ENCODE measurements around the gene GPR162.

Gene GPR162

DNA sequence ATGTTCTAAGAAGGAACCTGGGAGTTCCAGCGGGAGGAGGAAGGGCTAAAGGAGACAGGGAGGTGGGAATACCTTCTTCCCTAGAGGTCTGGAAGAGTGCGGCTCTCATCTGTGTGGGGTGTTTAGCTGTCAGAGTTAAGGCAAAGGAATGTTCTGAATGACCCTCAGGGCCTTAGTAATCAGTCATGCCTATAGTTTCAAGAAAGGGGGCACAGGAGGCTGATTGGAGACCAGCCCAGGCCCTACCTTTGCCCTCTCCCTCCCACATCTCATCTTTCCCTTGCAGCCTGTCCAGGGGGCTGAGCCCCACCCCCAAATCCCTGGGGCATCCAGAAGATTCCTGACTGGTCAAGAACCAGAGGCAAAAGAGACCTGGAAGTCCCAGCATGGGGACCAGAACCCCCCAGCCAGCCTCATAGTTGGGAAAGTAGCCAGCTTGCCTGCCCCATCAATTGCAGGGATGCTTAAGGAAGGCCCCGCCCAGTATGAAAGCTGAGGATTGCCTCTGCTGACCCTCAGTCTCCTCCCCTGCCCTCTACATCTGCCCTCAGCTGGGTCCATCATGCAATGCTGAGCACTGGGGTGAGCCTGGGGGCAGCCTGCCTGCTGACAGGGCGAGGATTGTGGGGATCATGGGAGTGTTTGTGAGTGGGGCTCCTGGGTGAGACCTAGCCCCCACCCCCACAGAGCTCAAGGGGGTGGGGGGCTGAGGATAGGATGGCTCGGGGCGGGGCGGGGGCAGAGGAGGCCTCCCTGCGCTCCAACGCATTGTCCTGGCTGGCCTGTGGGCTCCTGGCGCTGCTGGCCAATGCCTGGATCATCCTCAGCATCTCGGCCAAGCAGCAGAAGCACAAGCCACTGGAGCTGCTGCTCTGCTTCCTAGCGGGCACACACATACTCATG, 1.8 kb downstream of the GPR162 start:
- no peak for DNase-seq

DNA sequence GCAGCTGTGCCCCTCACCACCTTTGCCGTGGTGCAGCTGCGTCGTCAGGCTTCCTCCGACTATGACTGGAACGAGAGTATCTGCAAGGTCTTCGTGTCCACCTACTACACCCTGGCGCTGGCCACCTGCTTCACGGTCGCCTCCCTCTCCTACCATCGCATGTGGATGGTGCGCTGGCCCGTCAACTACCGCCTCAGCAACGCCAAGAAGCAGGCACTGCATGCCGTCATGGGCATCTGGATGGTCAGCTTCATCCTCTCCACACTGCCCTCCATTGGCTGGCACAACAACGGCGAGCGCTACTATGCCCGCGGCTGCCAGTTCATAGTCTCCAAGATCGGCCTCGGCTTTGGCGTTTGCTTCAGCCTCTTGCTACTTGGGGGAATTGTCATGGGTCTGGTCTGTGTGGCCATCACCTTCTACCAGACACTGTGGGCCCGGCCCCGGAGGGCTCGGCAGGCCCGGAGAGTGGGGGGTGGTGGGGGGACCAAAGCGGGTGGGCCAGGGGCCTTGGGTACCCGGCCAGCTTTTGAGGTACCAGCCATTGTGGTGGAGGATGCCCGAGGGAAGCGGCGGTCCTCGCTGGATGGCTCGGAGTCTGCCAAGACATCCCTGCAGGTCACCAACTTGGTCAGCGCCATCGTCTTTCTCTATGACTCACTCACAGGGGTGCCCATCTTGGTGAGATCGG, 2.6 kb downstream of the GPR162 start:
- DNase-seq, result no peak

DNA sequence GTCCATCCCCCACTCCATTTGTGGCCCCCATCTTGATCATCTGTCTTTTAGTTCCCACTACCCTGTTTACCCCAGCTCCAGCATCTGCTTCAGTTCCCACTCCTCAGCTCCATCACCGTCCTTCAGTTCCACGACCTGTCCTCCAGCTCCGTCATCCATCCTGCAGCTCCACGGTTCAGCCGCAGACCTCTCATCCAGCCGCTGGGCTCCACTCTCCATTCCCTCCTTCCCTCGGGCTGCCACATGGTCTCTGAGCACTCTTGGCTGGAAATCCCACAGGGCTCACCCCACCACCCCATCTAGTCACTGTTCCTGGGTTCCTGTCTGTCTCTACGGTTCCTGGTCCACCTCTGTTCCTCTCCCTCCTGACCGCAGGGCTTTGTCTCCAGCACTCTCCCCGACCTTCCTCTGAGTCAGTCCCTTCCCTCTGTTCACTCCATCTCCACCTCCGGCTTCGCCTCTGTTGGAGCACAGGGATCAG, 3.3 kb downstream of the GPR162 start:
- peak; percentile 49 for DNase-seq

DNA sequence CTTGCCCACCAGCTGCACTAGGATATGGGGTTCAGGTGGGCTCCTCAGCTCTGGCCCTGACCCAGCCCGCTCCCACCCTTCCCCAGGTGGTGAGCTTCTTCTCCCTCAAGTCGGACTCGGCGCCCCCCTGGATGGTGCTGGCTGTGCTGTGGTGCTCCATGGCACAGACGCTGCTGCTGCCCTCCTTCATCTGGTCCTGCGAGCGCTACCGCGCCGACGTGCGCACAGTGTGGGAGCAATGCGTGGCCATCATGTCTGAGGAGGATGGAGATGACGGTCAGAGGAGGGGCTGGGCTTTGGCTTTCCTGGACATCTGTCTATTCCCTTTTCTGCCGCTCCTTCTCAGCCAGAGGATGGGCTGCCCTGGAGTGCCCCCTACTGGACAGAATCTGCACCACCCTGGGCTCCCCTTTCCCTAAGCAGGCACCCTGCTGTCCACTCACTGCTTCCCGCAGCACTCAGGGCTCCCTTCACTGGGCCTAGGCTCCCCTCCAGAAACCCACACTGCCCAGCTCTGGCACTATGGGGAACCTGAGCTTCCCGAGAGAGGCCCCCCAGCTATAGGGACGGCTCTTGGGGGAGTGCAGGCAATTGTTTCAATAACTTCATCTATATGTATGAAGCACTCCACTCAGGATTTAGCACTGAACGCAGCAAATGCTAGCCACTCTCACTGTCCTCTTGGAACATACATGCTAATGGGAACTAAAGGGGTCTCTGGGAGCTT, 3.9 kb downstream of the GPR162 start:
- DNase-seq, result peak; percentile 80

DNA sequence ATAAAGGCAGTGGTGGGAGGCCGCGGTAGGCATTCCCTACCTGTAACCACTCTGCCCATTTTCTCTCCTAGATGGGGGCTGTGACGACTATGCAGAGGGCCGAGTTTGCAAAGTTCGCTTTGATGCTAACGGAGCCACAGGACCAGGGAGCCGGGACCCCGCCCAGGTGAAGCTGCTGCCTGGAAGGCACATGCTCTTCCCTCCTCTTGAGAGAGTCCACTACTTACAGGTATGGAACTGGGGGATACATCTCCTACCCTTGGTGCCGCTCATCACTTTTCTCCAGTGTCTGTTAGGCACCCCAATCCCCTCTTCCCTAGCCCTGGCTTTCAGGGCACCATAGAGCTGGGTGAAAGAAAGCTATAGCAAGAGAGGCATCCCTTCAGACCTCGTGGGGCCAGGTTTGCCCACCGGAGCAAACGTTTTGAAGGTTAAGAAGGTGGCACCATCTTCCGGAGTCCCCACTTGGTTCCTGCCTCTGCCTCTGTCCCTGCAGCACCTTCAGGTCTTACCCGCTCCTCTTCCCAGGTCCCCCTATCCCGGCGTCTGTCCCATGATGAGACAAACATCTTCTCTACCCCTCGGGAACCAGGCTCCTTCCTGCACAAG, 4.6 kb downstream of the GPR162 start:
- no peak for DNase-seq

DNA sequence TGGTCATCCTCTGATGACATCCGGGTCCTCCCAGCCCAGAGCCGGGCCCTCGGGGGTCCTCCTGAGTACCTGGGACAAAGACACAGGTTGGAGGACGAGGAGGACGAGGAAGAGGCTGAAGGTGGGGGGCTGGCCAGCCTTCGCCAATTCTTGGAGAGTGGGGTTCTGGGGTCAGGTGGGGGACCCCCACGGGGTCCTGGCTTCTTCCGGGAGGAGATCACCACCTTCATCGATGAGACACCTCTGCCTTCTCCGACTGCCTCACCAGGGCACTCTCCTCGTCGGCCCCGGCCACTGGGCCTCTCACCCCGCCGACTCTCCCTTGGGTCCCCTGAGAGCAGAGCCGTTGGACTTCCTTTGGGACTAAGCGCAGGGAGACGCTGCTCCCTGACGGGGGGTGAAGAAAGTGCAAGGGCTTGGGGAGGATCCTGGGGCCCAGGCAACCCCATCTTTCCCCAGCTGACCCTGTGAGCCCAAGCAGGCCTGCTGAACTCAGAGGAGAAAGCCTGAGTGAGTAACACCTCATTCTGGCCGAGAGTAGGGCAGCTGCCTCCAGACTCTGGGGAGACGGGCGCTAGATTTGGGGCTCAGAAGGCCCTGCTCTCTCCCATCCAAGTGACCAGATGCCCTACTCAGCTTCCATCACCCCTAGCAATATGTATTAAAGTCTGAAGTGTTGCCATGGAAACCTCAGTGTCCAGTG, 5.3 kb downstream of the GPR162 start:
- no peak for DNase-seq

DNA sequence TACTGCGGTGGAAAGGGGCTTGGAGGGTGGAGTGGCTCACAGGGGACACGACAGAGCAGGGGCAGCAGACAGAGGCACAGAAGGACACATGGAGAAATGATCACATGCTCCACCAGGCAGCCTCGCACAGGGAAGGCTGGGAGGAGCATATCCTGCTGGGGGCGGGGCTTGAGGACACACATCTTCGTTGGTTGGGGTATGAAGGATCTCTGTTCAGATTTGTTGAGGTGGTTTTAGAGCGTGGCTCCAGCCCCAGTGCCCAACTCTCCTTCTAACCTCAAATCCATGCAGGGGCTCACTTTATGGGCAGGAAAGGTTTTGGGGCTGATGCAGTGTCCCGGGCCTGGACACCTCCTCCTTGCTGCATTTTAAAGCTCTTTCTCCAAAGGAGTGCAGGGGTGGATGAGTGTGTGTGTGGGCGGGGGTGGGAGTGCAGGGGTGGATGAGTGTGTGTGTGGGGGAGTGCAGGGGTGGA, 5.9 kb downstream of the GPR162 start:
- DNase-seq, result peak; percentile 89

DNA sequence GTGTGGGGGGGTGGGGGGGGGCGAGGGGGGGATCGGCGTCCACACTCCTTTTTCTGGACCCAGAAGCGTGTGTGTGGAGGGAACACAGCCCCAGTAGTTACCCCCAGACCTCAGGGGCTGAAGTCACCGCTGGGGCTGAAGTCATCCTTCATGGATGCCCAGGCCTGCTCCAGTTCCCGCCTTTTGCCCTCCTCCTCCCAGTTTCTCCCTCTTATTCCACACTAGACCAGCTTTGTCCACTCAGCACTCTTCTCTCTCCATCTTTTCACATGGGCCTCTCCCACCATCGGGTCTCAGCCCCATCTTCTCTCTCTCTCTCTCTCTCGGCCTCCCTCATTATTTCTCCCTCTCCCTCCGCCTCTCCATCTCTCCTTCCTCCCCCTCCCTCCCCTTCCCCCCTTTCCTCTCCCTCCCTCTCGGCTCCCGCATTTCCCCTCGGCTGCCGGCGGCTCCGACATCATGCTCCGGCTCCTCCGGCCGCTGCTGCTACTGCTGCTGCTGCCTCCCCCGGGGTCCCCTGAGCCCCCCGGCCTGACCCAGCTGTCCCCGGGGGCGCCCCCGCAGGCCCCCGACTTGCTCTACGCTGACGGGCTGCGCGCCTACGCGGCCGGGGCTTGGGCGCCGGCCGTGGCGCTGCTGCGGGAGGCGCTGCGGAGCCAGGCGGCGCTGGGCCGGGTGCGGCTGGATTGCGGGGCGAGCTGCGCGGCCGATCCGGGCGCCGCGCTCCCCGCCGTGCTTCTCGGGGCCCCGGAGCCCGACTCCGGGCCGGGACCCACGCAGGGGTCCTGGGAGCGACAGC, 6.6 kb downstream of the GPR162 start, which contains the start of gene P3H3:
TSS of gene P3H3 (plus strand) at position 426 of the 799 bp plus-strand sequence. CDS start at position 460, 34 bp downstream.
- peak; percentile 71 for DNase-seq

DNA sequence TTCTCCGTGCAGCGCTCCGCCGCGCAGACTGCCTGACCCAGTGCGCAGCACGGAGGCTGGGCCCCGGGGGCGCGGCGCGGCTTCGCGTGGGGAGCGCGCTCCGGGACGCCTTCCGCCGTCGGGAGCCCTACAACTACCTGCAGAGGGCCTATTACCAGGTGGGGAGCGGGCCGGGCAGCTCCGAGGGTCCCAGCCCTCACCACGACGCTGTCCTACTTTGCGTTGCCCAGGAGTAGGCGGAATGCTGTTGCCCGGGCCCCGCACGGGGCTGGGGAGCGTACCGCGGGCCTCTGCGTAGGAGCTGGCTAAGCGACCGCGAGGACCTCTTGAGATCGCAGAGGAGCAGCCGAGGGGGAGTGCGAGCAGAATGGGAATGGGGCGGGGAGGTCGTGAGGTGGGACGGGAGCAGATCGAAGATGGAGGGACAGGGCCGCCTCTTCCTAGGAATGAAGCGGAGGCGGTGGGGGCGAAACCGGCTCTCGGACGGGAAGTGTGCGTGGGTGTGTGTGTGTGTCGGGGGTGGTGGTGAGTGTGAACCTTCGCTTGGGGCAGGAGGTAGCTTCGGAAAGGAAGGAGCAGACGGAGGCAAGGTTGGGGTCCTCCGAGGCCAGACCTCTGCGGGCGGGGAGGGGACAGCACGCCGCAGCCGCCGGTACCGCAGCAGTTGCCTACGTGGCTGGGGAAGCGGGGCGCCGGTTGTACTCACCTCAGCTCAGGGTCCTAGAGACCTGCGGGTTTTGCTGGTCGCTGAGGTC, 7.3 kb downstream of the GPR162 start:
- peak; percentile 63 for DNase-seq

DNA sequence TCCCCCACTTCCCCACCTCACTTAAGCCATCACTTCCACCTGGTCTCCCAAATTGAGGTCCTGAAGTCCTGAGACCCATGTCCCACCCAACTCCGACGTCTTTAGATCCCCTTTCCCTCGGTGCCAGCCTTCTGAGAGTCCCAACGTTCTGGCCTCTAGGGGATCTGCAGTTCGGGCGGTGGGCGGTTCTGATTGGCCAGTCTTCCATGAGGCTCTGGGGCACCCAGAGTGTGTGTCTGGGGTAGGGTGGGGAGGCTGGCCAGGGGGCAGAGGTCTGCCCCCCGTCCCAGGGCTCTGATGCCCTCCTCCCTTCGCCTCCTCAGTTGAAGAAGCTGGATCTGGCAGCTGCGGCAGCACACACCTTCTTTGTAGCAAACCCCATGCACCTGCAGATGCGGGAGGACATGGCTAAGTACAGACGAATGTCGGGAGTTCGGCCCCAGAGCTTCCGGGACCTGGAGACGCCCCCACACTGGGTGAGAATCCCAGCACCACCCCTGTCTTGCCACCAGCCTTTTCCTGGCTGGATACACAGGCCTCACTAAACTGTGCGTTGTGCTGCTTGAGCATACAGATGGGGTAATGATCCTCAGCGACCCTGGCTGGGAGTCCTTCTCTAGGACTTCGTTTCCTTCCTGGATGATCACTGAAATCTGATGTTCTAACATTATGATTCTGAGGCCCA, 8.1 kb downstream of the GPR162 start:
- peak; percentile 57 for DNase-seq

DNA sequence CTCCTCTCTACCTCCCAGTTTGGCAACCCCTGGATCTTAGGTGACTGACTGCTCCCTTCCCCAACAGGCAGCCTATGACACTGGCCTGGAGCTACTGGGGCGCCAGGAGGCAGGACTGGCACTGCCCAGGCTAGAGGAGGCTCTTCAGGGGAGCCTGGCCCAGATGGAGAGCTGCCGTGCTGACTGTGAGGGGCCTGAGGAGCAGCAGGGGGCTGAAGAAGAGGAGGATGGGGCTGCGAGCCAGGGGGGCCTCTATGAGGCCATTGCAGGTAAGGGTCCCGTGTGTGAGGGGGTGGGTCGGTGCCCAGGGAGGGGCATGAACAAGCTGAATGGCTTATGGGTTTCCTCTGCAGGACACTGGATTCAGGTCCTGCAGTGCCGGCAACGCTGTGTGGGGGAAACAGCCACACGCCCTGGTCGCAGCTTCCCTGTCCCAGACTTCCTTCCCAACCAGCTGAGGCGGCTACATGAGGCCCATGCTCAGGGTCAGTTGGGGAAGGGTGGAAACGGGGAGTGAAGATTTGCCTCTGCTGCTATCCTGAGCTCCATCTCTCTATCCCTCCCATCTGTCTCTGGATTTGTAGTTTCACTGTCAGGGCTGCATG, 8.8 kb downstream of the GPR162 start:
- no peak for DNase-seq

DNA sequence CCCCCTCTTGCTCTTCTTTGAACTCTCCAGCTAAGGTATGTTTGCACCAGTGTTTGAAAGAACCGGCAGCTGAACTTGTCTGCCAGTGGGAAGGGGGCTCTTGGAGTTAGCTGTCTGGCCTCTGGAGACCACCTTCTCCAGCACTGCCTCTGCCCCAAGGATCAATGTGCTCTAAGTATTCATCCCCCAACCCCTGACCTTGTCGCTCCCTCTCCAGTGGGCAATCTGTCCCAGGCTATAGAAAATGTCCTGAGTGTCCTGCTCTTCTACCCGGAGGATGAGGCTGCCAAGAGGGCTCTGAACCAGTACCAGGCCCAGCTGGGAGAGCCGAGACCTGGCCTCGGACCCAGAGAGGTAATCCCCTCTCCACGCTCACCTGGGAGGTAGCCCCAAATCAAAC, 9.4 kb downstream of the GPR162 start:
- no peak for DNase-seq

DNA sequence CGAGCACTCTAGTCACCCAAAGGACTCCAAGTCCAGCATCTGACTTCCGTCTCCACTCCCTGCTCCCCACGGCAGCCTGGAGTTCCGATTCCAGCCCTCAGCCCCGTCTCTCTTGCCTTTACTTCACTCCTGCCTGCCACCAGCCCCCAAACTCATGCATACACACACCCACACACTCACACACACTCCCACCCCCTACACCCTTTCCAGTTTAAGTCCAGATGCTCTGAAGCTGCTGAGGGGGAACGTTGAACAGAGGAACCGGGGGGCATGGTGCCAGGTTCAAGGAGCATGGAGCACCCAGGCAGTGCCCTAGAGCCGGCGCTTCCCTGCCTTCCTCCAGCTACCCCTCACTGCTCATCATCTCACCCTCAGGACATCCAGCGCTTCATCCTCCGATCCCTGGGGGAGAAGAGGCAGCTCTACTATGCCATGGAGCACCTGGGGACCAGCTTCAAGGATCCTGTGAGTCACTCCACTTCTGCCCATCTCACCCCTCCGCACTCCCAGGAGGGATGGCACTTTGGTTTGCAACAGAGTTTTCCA, 9.9 kb downstream of the GPR162 start:
- DNase-seq, result no peak

DNA sequence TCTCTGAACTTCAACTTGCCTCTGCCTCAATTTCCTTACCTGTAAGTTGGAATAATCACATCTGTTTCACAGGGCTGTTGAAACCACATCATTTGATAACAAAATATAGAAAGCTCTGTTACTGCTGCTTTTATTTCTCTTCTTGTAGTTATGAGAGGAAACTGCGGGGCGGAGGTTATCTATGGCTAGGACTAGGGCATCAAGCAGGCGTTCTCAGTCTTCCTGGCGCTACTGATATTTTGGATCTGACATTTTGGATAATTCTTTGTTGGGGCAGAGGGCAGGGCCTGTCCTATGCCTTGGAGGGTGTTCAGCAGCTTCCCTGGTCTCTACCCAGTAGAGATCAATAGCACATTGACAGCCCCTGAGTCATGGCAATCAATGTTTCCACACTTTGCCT, 10.5 kb downstream of the GPR162 start:
- no peak for DNase-seq

DNA sequence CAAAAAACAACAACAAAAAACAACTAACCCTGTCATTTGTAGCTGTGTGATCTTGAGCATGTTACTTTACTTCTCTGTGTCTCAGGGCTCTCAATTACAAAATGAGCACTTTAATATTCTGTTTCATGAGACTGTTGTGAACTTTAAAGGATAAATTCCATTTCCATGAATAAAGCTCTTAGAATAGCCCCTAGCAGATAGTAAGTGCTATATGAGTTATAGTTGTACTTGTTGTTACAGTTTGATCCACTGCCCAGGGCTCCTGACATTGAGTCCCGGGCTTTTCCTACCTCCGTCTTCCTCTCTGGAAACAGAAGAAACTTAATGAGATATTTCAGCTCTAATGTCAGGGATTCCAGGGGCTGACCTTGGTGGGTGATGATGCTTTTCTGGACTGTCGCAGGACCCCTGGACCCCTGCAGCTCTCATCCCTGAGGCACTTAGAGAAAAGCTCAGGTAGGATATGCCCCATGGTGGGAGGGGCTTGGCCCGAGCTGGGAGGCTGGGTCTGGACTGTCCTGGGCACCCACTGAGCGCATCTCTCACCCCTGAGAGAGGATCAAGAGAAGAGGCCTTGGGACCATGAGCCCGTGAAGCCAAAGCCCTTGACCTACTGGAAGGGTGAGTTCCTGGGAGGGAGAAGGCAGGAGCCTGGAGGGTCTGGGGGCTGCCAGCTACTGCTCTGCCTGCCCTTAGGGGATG, 11.7 kb downstream of the GPR162 start:
- no peak for DNase-seq

DNA sequence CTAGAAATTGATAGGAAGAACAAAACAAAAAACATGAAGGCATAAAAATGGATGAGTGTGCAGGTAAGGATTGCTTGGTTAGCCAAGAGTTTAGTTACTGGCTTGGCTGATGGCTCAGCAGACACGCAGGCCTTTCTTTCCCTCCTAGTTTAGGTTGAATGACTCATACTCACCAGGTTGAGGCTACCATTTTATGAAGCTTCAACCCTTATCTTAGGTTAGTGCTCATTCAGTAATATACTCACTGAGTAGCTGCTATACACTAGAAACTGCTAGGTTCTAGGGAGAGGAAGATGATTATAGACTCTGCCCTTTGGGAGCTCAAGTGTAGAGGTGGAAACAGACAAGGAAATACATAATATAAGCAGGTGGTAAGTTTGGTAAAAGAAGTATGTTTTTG, 12.6 kb downstream of the GPR162 start:
- DNase-seq, result no peak

DNA sequence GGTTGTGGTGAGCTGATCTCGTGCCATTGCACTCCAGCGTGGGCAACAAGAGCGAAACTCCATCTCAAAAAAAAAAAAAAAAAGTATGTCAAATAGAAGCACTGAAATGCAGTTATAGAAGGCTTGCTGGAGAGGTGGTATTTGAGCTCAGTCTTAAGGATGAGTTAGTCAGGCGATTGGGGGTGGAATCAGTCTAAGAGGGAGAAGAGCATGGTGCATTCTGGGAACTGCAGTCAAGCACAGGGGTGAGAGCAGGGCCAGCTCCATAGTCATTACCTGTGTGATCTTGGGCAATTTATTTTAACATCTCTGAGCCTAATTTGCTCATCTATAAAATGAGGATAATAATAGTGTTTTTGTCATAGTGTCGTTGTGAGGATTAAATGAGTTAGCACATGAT, 13.3 kb downstream of the GPR162 start:
- DNase-seq, result peak; percentile 23

DNA sequence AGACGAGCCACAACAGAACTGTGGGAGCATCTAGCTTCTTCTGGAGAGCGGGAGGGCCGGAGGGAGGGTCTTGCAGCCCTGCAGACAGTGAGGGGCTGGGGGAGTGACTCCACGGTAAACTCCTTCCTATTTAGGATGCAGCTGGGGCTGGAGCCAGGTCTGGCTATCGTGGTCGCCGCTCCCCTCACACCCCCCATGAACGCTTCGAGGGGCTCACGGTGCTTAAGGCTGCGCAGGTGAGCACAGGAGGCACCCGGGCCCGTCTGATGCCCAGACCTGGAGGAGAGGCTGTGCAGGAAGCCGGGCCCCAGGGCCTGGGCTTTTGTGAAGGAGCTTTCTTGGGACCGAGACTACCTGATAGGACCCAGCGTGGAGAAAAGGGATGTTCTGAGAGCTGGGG, 15.2 kb downstream of the GPR162 start:
- no peak for DNase-seq
